ENCODE measurements around the gene PNKD. TPM values are rescaled to one million over a fixed set of nuclear protein-coding genes. Genes with fewer than 3 reads are reported as not detected.
A peak's percentile ranks its signal among the peaks of the same experiment; 100 is the strongest.
"Not testable (repeated sequence)": the region's sequence is repeated elsewhere in the genome, so short reads cannot be mapped to it uniquely, and the experiment has no call there.

The PNKD gene
- total RNA-seq, 1 donor from 2014 or later = 66.2 TPM

DNA sequence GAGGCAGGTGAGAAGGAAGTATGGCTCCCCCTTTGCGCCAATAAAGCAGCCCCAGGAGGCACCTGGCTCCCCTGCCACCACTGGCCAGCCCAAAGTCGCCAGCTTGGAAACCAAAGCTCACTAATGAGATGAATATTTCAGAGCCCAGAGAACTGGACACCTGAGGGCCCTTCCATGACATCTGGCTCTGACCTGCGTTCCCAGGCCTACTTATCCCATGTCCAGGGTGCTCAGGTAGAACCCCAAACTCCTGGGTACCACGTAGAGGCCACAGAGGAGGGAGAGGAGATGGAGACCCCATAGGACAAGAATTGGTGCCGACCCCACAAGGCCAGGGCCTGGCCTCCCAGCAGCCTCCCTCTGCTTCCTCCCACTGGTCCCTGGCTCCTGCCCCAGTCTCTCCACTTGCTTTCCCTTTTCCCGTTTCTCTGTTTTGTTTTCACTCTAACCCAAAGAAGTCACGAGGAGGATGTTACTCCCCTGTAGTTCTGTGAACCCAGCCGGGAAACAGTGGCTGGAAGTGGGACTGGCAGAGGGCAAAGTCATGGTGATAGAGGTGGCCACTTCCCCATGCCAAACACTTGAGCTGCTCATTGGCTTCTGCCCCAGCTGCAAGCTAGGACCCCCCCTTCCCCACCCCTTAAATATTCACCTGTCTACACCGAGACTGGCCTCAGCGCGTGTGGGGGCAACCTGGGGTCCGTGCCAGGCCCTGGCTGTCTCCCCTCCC lies 21.2 kb downstream of the PNKD start:
- DNase-seq (ENCODE audit: low spot score) = no peak

DNA sequence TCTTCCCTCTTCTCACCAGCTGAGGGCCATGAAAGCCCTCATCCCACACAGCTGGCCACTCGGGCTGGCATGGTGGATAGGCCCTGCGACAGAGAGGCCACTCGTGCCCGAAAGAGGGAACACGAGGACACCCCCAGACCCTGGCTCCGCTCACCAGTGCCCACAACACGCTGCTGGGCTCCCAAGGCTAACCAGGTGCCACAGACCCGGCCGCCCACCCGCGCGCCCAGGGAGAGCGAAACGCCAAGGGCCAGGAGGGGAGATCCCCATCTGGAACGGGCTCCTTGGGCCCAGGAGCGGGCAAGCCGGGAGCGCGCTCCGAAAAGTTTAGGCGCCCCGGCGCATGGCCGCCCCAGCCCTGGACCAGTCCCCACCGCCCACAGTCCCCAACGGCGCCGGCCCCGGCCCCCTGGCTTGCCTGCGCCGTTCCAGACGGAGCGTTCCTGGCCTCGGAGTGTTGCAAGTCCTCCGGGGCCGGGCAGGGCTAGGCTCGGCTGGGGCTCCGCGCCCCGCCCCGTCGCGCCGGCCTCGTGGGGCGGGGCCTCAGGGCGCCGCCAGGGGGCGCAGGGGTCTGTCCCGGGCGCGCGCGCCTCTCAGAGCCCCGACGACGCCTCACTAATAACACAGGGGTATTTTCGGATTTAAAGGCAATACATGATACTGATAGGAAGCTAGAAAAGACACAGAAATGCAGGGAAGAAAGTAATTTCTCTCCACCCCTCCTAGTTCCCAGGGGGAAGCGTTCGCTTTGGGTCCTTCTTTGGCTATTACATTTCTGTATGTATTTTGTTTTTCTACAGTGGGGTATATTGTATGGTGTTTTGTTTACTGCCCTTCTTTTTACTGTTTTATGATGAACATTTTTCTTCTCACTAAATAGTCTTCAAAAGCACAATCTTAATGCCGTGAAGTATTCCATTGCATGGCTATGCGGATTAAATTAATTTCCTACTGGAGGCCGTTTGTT lies 22.0 kb downstream of the PNKD start, which contains the start of gene TMBIM1:
Gene TMBIM1, minus strand, starts transcription at position 456 of the 967 bp plus-strand sequence. CDS start 10,362 bp downstream, outside the sequence.
- DNase-seq (ENCODE audit: low spot score) = peak; percentile 80

DNA sequence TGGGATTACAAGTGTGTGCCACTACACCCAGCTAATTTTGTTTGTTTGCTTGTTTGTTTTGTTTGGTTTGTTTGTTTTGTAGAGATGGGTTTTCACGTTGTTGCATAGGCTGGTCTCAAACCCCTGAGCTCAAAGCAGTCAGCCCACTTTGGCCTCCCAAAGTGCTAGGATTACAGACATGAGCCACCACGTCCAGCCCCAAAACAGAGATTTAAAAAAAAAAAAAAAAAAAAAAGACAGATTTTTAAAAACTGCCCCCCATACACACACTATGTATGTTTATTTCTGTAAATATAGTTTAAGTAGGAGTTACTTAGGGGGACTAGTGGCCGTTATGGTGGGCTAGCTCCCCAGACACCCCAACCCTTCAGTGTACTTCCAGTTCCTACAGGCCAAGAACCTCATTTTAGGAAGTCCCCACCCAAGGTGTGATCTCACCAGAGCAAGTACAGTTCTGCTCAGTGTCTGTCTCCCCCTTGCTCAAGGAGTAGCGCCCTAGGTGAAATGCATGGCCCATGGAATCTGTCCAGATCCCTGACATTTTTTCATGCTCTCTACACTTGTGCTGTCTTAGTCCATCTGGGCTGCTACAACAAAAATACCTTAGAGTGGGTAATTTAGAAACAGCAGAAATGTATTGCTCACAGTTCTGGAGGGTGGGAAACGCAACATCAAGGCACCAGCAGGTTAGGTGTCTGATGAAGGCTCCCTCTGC lies 23.6 kb downstream of the PNKD start:
- DNase-seq (ENCODE audit: low spot score) = no peak

DNA sequence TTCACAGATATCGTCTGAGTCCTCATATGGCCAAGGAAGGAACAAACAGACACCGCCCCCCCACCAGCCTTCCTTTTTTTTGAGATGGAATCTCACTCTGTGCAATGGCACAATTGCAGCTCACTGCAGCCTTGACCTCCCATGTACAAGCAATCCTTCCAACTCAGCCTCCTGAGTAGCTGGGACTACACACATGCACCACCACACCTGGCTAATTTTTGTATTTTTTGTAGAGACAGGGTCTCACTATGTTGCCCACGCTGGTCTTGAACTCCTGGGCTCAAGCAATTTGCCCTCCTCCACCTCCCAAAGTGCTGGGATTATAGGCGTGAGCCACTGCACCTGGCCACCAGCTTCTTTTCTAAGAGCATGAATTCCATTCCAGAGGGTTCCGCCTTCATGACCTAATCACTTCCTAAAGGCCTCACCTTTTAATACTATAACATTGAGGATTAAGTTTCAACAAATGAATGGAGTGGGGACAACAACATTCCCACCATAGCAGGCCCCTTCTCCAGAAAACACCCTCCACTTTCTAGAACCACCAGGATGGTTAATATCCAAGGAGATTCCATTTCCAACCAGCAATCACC lies 24.2 kb downstream of the PNKD start:
- no peak for DNase-seq (ENCODE audit: low spot score)

DNA sequence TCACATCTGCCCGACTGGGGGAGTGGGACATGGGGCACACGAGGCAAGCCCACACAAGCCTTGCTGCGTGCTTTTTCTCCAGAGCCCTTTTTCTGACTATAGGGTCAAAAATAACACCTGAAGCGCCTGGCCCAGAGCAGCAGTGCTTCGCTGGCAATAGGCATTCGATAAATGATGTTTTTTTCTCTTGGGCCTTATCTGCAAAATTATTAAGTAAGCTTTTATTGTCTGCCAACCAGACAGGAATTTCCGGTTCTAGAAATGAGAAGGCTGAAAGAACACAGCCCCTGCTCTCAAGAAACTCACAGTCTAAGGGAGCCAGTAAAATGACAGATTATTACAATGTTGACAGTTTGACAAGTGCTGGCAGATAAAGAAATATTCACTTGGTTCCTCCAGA lies 24.7 kb downstream of the PNKD start:
- DNase-seq (ENCODE audit: low spot score) = no peak

DNA sequence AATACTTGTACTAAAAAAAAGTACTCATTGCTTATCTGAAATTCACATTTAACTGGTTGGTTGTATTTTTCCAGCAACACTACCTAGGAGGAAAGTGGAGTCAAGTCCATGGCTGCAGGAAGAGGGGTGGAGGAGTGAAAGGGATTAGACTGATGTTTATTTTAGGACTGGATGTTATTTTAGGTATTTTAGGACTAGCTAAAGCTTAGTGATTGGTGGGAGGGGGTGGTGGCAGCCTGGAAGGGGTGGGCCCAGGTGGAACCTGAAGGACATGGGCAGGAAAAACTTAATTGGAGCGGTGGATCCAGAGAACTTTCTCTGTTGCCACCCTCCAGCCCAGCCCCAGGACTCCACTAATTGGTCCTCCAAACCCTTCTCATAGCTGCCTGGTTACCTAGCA lies 25.9 kb downstream of the PNKD start:
- no peak for DNase-seq (ENCODE audit: low spot score)

DNA sequence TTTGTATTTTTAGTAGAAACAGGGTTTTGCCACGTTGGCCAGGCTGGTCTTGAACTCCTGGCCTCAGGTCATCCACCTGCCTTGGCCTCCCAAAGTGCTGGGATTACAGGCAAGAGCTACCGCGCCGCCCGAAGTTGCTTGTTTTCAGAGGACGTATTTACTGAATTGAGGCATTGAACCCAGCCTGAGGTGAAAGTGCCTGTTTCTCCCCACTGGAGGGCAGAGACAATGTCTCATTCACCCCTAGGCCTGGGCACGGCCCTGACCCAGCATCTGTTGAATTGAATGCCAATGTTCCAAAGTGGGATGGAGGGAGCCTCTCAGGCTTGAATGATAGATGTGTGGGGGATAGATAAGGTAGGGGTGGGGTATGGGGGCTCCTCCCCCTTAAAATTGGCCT lies 26.5 kb downstream of the PNKD start:
- no peak for DNase-seq (ENCODE audit: low spot score)

DNA sequence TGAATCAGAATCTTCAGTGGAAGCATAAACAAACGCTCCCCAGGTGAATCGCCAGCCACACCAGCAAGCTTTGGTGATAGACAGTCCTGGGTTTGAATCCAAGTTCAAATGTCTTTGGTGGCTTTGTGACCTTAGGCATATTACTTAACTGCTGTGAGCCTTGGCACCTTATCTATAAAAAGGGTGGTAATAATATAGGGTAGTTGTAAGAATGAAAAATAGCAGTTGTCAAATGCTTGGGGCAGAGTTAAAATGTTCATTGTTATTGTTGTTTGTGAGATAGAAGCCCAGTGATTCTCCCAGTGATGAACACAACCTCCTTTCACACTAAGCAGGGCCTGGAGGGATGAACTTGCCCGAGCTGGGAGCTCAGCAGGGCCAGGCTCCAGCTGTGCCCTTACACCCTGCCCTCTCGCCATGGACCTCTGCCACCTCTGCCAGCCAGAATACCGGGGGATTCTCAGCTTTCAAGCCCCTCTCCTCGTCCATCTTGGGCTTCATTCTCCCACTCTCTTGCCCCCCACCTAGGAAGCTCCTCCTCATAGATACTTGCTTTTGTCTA lies 28.1 kb downstream of the PNKD start:
- no peak for DNase-seq (ENCODE audit: low spot score)

DNA sequence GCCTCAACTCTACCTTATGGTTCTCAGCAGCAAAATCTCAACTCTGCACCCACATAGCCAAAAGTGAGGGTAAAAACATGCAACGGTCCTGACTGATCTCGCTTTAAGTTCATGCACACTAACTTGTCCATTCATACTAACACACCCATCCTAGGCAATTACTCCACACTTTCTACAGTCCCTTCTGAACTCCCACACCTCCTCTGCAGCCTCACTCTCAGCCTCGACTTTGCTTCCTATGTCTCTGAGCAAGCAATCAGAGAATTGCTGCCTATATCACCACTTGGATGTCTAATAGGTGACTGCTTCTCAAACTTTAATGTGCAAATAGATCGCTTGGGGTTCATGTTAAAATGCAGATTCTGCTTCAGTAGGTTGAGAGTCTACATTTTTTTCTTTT lies 29.8 kb downstream of the PNKD start:
- no peak for DNase-seq (ENCODE audit: low spot score)

DNA sequence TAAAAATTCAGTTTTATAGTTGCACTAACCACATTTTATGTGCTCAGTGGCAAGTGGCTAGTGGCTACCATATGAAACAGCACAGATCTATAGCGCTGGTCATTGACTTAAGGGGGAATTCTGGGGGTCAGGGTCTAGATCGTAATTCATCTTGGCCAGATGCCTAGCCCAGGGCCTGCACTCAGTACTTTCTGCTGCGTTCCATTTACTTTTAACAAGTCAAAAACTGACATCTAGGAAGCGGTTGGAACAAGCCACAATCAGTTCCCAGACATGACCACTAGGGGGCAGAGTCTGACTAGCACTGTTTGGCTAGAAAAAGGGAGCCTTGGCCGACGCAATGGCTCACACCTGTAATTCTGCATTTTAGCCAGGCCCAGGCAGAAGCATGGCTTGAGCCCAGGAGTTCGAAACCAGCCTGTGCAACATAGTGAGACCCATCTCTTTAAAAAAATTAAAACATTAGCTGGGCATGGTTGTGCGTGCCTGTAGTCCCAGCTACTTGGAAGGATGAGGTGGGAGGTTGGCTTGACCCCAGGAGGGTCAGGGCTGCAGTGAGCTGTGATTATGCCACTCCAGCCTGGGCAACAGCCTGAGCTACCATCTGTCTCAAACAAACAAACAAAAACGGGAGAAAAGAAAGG lies 31.0 kb downstream of the PNKD start:
- peak; percentile 93 for DNase-seq (ENCODE audit: low spot score)

DNA sequence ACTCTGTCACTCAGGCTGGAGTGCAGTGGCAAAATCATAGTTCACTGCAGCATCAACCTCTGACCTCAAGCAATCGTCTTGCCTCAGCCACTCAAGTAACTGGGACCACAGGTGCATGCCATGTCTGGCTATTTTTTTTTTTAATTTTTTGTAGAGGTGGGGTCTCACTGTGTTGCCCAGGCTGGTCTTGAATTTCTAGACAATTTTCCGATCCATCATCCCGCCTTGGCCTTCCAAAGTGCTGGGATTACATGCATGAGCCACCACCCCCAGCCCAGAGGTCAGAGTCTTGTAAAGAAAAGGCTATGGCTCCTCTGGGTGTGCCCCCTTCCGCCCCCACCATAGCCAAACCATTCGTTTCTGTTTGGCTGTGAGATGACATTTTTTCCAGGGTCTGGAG lies 35.1 kb downstream of the PNKD start:
- no peak for DNase-seq (ENCODE audit: low spot score)

DNA sequence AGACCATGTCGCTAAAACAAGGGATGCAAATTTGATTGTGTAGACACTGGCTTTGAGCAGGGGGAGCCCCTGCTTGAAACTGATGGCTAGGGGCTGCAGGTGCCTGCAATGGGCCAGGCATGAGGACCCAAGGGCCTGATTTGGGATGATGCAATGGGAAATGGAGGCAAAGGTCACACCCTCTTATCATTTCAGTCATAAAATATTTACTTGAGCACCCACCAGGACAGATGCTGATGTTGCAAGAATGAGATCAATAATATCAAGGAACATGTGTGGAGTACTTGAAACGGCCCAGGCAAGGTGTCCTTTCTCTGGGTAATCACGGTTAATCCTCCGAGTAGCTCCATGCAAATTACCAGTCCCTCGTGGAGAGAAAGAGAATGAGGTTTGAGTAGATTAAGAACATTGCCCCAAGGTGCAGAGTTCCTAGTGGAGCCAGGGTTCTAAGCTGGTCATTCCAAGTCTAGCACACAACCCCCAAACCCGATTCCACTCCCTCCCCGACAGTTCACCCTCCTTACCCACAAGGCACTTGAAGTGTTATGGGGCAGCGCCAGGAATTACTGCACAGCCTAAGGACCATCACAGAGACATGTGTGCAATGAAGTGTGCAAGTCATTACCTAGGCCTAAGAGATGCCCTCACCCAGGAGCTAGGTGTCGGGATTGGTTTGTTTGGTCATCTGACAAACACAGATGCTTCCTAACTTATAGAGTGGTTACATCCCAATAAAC lies 36.0 kb downstream of the PNKD start:
- no peak for DNase-seq (ENCODE audit: low spot score)

DNA sequence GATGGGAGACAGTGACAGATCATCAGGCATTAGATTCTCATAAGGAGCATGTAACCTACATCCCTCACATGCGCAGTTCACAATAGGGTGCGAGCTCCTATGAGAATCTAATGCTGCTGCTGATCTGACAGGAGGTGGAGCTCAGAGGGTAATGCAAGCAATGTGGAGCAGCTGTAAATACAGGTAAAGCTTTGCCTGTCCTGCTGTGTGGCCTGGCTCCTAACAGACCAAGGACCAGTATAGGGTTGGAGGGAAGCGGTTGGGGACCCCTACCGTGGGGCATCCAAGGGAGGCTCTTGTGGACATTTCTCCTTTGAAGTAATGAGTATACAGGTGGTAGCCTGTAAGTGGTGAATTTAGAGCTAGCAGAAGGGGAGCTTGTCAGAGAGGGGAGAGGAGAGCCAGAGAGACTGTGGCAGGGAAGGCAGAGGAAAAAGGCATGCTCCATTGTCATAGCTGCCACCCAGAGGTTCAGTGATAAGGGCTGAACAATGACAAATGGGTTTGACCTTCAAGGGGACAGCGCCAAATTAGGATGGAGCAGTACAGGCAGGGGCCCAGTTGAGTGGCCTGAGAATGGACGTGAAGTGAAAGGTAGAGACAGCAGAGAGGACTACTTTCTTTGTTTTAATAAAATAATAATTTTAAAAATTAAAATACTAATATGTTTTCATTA lies 37.2 kb downstream of the PNKD start:
- DNase-seq (ENCODE audit: low spot score) = no peak

DNA sequence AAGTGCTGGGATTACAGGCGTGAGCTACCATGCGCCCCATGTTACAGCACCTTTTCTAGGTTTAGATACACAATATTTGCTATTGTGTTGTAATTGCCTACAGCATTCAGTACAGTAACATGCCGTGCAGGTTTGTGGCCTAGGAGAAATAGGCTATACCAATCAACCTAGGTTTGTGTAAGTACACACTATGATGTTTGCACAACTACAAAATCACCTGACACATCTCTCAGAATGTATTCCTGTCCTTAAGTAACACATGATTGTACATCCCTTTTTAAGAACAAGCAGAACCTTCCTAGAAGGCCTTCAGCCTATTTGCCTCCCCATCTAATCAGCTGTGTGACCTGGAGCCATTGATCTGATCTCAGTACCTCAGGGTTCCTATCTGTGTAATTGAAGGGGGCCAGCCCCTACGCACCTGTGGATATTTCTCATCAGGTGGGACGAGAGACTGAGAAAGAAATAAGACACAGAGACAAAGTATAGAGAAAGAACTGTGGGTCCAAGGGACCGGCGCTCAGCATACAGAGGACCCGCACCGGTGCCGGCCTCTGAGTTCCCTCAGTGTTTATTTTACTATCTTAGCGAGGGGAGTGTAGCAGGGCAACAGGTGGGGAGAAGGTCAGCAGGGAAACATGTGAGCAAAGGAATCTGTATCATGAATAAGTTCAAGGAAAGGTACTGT lies 40.7 kb downstream of the PNKD start:
- no peak for DNase-seq (ENCODE audit: low spot score)

DNA sequence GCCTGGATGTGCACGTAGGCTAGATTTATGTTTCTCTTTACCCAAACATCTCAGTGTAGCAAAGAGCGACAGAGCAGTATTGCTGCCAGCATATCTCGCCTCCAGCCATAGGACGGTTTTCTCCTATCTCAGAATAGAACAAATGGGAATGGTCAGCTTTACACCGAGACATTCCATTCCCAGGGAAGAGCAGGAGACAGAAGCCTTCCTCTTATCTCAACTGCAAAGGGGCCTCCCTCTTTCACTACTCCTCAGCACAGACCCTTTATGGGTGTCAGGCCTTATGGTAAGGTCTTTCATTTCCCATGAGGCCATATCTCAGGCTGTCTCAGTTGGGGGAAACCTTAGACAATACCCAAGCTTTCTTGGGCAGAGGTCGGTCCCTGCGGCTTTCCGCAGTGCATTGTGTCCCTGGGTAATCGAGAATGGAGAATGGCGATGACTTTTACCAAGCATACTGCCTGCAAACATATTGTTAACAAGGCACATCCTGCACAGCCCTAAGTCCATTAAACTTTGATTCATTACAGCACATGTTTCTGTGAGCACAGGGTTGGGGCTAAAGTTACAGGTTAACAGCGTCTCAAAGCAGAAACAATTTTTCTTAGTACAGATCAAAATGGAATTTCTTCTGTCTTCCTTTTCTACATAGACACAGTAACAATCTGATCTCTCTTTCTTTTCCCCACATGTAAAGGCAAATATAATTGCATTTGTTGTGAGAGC lies 41.4 kb downstream of the PNKD start:
- DNase-seq (ENCODE audit: low spot score) = not testable (repeated sequence)

DNA sequence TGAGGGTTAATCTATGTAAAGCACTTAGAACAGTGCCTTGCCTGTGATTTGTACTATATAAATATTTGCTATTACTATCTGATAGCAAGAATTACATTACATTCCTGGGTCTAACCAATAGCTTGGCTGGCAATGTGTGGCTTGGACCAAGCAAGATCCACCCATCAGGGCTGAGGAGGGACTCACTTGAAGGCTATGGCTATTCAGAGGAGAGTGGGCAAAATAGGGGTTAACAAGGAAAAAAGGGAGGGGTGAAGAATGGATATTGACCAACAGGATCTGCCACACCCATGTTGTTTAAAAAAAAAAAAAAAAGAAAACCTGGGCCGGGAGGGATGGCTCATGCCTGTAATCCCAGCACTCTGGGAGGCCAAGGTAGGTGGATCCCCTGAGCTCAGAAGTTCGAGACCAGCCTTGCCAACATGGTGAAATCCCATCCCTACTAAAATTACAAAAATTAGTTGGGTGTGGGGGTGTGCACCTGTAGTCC lies 42.0 kb downstream of the PNKD start:
- DNase-seq (ENCODE audit: low spot score) = peak; percentile 62

DNA sequence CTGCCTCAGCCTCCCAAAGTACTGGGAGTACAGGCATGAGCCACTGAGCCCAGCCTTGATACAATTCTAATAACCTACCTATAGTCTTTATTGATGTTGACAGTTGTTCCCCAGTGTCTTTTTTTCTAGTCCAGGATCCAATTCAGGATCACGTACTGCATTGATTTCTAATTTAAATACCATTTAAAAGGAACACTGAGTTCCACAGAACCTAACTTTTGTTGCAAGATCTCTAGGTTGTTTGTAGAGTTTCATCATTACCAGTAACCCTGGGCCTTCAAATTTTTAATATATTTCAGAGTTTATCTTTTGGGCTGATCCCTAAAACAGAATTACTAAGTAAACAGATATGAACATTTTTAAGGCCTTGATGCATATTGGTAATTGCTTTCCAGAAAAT lies 43.0 kb downstream of the PNKD start:
- no peak for DNase-seq (ENCODE audit: low spot score)

DNA sequence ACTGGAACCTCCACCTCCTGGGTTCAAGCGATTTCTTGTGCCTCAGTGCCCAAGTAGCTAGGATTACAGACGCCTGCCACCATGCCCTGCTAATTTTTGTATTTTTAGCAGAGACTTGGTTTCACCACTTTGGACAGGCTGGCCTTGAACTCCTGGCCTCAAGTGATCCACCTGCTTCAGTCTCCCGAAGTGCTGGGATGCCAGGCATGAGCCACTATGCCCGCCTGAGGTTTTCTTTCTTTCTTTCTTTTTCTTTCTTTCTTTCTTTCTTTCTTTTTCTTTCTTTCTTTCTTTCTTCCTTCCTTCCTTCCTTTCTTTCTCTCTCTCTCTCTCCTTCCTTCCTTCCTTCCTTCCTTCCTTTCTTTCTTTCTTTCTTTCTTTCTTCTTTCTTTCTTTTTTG lies 44.4 kb downstream of the PNKD start:
- not testable (repeated sequence) for DNase-seq (ENCODE audit: low spot score)
